K562 (cell line): Measurements from ENCODE around the gene SUMO3.
A peak's percentile ranks its signal among the peaks of the same experiment; 100 is the strongest.

Experiments used
- GATAD2B ChIP-seq: fragments of 450-650 bp; IDR thresholded peaks from 2 replicates; pipeline ENCODE4 v1.6.1; 2017; ENCODE audit warnings: mild to moderate bottlenecking, borderline replicate concordance
- MECOM ChIP-seq: fragments of 250-450 bp; sonication (Bioruptor Pico); IDR thresholded peaks from 2 replicates; pipeline ENCODE4 v1.8.0; 2022; ENCODE audit warnings: inconsistent platforms
- NR2C1 ChIP-seq, 2 experiments: fragments of 450-650 bp; IDR thresholded peaks; 2 replicates each; pipeline ENCODE4 v1.6.1; 2017; ENCODE audit warnings: mild to moderate bottlenecking in 2 of 2, antibody characterized with exemption in 1 of 2, inconsistent platforms in 1 of 2, missing compliant biosample characterization in 1 of 2, missing genetic modification characterization in 1 of 2
- RNF2 ChIP-seq: sonication (generic); IDR thresholded peaks from 2 replicates; pipeline ENCODE4 v1.6.1; 2016
- ZNF274 ChIP-seq: IDR thresholded peaks from 2 replicates; pipeline ENCODE4 v1.6.1; 2011; ENCODE audit warnings: low read depth, mild to moderate bottlenecking, low read length, moderate library complexity, borderline replicate concordance
- TF ChIP-seq, protein P1 (sequence below), 3 experiments: IDR thresholded peaks in 2 of 3; conservative IDR thresholded peaks in 1 of 3; 2 replicates each; pipeline ENCODE4 v1.5.1; 2011 to 2012; ENCODE audit warnings: low read length in 3 of 3, mild to moderate bottlenecking in 3 of 3, control low read depth in 2 of 3, improper control_type of control experiment in 1 of 3, inconsistent platforms in 1 of 3, low read depth in 1 of 3, mixed read lengths in 1 of 3, moderate library complexity in 1 of 3; ENCODE audit not compliant: insufficient read depth in 2 of 3

DNA sequence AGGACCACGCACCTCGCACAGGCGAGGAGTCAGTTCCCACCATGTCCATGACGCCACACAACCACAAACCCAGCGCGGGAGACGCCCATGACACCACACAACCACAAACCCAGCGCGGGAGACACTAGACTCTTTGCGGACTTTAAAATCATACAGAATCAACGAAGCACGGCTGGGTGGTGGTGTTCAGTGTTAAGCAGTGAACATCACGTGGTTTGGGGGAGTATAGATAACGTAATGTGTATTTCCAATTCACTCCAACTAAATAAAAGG, 36.5 kb upstream of the SUMO3 start:
- no peak for TF ChIP-seq RNF2
- no peak for TF ChIP-seq MECOM (CRISPR knock-in tag)
- TF ChIP-seq, protein P1, sequence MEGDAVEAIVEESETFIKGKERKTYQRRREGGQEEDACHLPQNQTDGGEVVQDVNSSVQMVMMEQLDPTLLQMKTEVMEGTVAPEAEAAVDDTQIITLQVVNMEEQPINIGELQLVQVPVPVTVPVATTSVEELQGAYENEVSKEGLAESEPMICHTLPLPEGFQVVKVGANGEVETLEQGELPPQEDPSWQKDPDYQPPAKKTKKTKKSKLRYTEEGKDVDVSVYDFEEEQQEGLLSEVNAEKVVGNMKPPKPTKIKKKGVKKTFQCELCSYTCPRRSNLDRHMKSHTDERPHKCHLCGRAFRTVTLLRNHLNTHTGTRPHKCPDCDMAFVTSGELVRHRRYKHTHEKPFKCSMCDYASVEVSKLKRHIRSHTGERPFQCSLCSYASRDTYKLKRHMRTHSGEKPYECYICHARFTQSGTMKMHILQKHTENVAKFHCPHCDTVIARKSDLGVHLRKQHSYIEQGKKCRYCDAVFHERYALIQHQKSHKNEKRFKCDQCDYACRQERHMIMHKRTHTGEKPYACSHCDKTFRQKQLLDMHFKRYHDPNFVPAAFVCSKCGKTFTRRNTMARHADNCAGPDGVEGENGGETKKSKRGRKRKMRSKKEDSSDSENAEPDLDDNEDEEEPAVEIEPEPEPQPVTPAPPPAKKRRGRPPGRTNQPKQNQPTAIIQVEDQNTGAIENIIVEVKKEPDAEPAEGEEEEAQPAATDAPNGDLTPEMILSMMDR (IDR thresholded peaks at IDR 0.05 in 2 of 3, conservative IDR thresholded peaks at IDR 0.05 in 1 of 3; ENCODE audit: insufficient read depth in 2 of 3, low read depth in 1 of 3, low read length in 3 of 3): peak in 1 of 3 experiments; percentile 1; a peak in 1 of 6 replicates
- no peak for TF ChIP-seq NR2C1 (IDR thresholded peaks at IDR 0.05)
- no peak for TF ChIP-seq NR2C1 (tag; IDR thresholded peaks at IDR 0.05)
- no peak for TF ChIP-seq GATAD2B
- no peak for TF ChIP-seq ZNF274
